ENCODE measurements around the gene SYCP2L.

Gene SYCP2L

DNA sequence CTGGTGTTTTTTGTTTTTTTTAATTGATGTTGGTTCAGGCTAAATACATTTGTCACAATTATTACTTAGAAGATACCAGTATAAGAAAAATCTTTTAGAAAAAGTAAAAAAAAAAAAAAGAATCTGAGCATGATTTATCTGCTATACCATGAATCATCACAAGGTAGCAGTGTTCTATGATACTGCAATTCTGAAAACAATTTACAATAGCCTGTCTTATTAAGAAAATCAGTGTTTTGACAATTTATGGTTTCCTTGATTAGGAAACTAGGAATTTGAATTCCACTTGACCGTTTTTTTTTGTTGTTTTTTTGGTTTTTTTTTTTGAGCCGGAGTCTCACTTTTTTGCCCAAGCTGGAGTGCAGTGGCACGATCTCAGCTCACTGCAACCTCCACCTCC, 39.2 kb upstream of the SYCP2L start:
- no peak for TF ChIP-seq FOXP2 (optimal IDR thresholded peaks at IDR 0.05; ENCODE audit: borderline replicate concordance, extremely low read depth, extremely low read length, insufficient read depth)
- TF ChIP-seq, protein P1, sequence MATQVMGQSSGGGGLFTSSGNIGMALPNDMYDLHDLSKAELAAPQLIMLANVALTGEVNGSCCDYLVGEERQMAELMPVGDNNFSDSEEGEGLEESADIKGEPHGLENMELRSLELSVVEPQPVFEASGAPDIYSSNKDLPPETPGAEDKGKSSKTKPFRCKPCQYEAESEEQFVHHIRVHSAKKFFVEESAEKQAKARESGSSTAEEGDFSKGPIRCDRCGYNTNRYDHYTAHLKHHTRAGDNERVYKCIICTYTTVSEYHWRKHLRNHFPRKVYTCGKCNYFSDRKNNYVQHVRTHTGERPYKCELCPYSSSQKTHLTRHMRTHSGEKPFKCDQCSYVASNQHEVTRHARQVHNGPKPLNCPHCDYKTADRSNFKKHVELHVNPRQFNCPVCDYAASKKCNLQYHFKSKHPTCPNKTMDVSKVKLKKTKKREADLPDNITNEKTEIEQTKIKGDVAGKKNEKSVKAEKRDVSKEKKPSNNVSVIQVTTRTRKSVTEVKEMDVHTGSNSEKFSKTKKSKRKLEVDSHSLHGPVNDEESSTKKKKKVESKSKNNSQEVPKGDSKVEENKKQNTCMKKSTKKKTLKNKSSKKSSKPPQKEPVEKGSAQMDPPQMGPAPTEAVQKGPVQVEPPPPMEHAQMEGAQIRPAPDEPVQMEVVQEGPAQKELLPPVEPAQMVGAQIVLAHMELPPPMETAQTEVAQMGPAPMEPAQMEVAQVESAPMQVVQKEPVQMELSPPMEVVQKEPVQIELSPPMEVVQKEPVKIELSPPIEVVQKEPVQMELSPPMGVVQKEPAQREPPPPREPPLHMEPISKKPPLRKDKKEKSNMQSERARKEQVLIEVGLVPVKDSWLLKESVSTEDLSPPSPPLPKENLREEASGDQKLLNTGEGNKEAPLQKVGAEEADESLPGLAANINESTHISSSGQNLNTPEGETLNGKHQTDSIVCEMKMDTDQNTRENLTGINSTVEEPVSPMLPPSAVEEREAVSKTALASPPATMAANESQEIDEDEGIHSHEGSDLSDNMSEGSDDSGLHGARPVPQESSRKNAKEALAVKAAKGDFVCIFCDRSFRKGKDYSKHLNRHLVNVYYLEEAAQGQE (IDR thresholded peaks at IDR 0.05; ENCODE audit: insufficient read depth in 1 of 2, low read depth in 2 of 2, low read length in 2 of 2): no peak
- no peak for TF ChIP-seq SIN3A (IDR thresholded peaks at IDR 0.05; ENCODE audit: borderline replicate concordance, insufficient read depth, low read length)
- no peak for TF ChIP-seq POLR2AphosphoS5 (IDR thresholded peaks at IDR 0.05; ENCODE audit: low read depth, low read length)
- no peak for TF ChIP-seq TAF1 (IDR thresholded peaks at IDR 0.05; ENCODE audit: borderline replicate concordance, insufficient read depth, low read length)

DNA sequence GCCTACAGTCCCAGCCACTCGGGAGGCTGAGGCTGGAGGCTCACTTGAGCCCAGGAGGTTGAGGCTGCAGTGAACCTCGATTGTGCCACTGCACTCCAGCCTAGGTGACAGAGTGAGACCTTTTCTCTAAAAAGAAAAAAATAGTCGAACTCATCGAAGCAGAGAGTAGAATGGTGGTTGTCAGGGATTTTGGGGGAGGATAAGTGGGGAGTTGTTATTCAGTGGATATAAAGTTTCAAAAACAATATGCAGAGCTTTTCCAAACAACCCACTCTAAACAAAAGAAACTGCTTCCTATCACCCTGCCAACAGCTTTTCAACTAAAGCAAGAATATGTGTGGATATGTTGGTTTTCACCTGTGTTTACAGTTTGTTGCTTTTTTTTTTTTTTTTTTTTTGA, 37.0 kb upstream of the SYCP2L start:
- TF ChIP-seq SIN3A (IDR thresholded peaks at IDR 0.05; ENCODE audit: borderline replicate concordance, insufficient read depth, low read length) (no peak), TAF1 (IDR thresholded peaks at IDR 0.05; ENCODE audit: borderline replicate concordance, insufficient read depth, low read length) (no peak), POLR2AphosphoS5 (IDR thresholded peaks at IDR 0.05; ENCODE audit: low read depth, low read length) (no peak), FOXP2 (optimal IDR thresholded peaks at IDR 0.05; ENCODE audit: borderline replicate concordance, extremely low read depth, extremely low read length, insufficient read depth) (no peak)
- TF ChIP-seq, protein P1 (IDR thresholded peaks at IDR 0.05; ENCODE audit: insufficient read depth in 1 of 2, low read depth in 2 of 2, low read length in 2 of 2): no peak

DNA sequence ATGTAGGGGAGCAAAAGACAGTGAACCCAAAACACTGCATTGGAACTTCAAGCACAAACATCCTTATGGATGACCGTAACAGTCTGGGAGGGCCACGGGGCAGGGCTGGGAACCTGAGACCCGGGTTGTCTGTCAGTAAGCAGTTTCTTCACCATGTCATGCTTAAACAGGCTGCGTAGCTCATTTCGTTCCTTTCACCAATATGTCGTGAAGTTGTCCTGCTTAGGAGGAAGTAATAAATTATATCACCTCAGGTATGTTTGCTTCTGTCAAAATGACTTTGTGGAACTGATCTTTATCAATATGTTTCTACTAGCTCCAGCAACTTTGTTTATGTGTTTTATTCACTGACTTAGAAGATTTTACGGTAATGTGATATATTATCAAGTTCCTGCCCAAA, 36.1 kb upstream of the SYCP2L start:
- TF ChIP-seq POLR2AphosphoS5 (IDR thresholded peaks at IDR 0.05; ENCODE audit: low read depth, low read length) (no peak), SIN3A (IDR thresholded peaks at IDR 0.05; ENCODE audit: borderline replicate concordance, insufficient read depth, low read length) (no peak), FOXP2 (optimal IDR thresholded peaks at IDR 0.05; ENCODE audit: borderline replicate concordance, extremely low read depth, extremely low read length, insufficient read depth) (no peak), TAF1 (IDR thresholded peaks at IDR 0.05; ENCODE audit: borderline replicate concordance, insufficient read depth, low read length) (no peak)
- TF ChIP-seq, protein P1 (IDR thresholded peaks at IDR 0.05; ENCODE audit: insufficient read depth in 1 of 2, low read depth in 2 of 2, low read length in 2 of 2): no peak

DNA sequence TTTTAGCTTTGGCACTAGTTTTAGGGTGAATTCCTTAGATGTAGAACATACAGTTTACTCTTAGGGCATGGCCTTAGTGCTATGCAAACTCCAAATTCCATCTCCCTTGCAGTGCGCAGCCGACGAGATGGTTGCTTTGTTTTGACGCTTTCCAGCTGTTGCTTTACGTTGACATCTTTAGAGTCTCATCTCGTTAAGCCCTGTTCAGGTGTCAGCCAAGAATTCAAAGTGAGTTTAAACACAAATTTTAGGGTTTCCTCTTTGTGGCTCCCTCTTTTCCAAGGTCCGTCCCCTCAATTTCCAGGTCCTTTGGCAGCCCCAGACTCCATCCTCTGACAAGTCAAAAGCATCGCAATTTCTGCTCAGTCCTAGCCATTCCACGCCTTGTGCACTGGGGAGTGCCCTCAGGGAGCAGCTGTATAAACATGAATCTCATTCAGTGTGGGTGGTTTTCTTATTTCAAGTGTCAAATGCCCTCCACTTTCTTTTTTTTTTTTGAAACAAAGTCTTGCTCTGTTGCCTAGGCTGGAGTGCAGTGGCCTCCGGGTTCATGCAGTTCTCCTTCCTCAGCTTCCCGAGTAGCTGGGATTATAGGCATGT, 34.4 kb upstream of the SYCP2L start:
- TF ChIP-seq SIN3A (IDR thresholded peaks at IDR 0.05; ENCODE audit: borderline replicate concordance, insufficient read depth, low read length): no peak
- no peak for TF ChIP-seq FOXP2 (optimal IDR thresholded peaks at IDR 0.05; ENCODE audit: borderline replicate concordance, extremely low read depth, extremely low read length, insufficient read depth)
- no peak for TF ChIP-seq POLR2AphosphoS5 (IDR thresholded peaks at IDR 0.05; ENCODE audit: low read depth, low read length)
- TF ChIP-seq, protein P1 (IDR thresholded peaks at IDR 0.05; ENCODE audit: insufficient read depth in 1 of 2, low read depth in 2 of 2, low read length in 2 of 2): no peak
- TF ChIP-seq TAF1 (IDR thresholded peaks at IDR 0.05; ENCODE audit: borderline replicate concordance, insufficient read depth, low read length): no peak

Measured in PFSK-1 (cell line).